HG02970 (cell line): ENCODE measurements around the gene ISOC2.
"Not testable (repeated sequence)": the region's sequence is repeated elsewhere in the genome, so short reads cannot be mapped to it uniquely, and the experiment has no call there.

Source experiments
- ATAC-seq: cut with Tn5 transposase; IDR thresholded peaks from one replicate; pipeline ENCODE4 v1.9.1; 2021; ENCODE audit warnings: mild to moderate bottlenecking, moderate library complexity, moderate number of reproducible peaks; ENCODE audit not compliant: unreplicated experiment, low FRiP score

The ISOC2 gene

GRCh38 chr19:55461259-55461973, at the start of gene ISOC2:
TSS of gene ISOC2 (minus strand) at chr19:55461642. CDS start at chr19:55456486, 5,156 bp downstream.
- ATAC-seq: peak; percentile 90

- ATAC-seq: no peak
These were observed 46.7 kb upstream of the ISOC2 start for GRCh38 chr19:55508120-55508519.

- no peak for ATAC-seq
These were observed 43.5 kb upstream of the ISOC2 start for GRCh38 chr19:55504981-55505380.

- no peak for ATAC-seq
These were observed 42.8 kb upstream of the ISOC2 start for GRCh38 chr19:55504252-55504603.

- peak; percentile 91 for ATAC-seq
These were observed 42.2 kb upstream of the ISOC2 start for GRCh38 chr19:55503502-55504251.

GRCh38 chr19:55503157-55503501, 41.7 kb upstream of the ISOC2 start:
- ATAC-seq: no peak

- no peak for ATAC-seq
These were observed 40.9 kb upstream of the ISOC2 start for GRCh38 chr19:55502197-55502952.

- ATAC-seq: no peak
These were observed 39.0 kb upstream of the ISOC2 start for GRCh38 chr19:55500368-55500952.

GRCh38 chr19:55498246-55498840, 36.9 kb upstream of the ISOC2 start:
- ATAC-seq: no peak

GRCh38 chr19:55497763-55498162, 36.3 kb upstream of the ISOC2 start:
- ATAC-seq: no peak

- not testable (repeated sequence) for ATAC-seq
These were observed 35.4 kb upstream of the ISOC2 start for GRCh38 chr19:55496820-55497219.

- no peak for ATAC-seq
These were observed 34.4 kb upstream of the ISOC2 start for GRCh38 chr19:55495646-55496349.

- no peak for ATAC-seq
These were observed 32.8 kb upstream of the ISOC2 start for GRCh38 chr19:55494172-55494761.

- no peak for ATAC-seq
These were observed 32.3 kb upstream of the ISOC2 start for GRCh38 chr19:55493645-55494171.

GRCh38 chr19:55493052-55493644, 31.7 kb upstream of the ISOC2 start:
- no peak for ATAC-seq

GRCh38 chr19:55492362-55492944, 31.0 kb upstream of the ISOC2 start:
- ATAC-seq: no peak

- no peak for ATAC-seq
These were observed 30.3 kb upstream of the ISOC2 start for GRCh38 chr19:55491546-55492360.
